GM23338 (cell line): ENCODE results near the gene CRYZL1. TPM values are rescaled to one million over a fixed set of nuclear protein-coding genes. Genes with fewer than 3 reads are reported as not detected.

Experiments used
- ATAC-seq: fragments of 200-7000 bp; cut with Tn5 transposase; 3 replicates; pipeline ENCODE4 v1.9.1; 2020
- DNase-seq: peaks from one replicate; pipeline ENCODE4 v3.0.0-alpha.2; 2015; ENCODE audit warnings: low spot score
- H2AFZ ChIP-seq: fragments of 200-600 bp; sonication (generic); 2 replicates; pipeline ENCODE4 v1.8.0; 2016; ENCODE audit warnings: antibody characterized with exemption, mild to moderate bottlenecking, moderate library complexity
- H3F3A ChIP-seq: fragments of 200-600 bp; sonication (generic); replicated peaks from 2 replicates; pipeline ENCODE4 v1.8.0; 2017; ENCODE audit warnings: antibody characterized with exemption, mixed run types, low read depth
- H3K27ac ChIP-seq: fragments of 200-600 bp; sonication (generic); 2 replicates; pipeline ENCODE4 v1.6.1; 2016; ENCODE audit warnings: low read depth
- H3K27me3 ChIP-seq: fragments of 200-600 bp; sonication (generic); 2 replicates; pipeline ENCODE4 v1.8.0; 2016; ENCODE audit warnings: mild to moderate bottlenecking, mixed run types, moderate library complexity; ENCODE audit not compliant: insufficient read depth
- H3K36me3 ChIP-seq: fragments of 200-600 bp; sonication (generic); 2 replicates; pipeline ENCODE4 v1.8.0; 2016; ENCODE audit warnings: mild to moderate bottlenecking; ENCODE audit not compliant: insufficient read depth
- H3K4me1 ChIP-seq: fragments of 200-600 bp; sonication (generic); 2 replicates; pipeline ENCODE4 v1.8.0; 2016; ENCODE audit warnings: mild to moderate bottlenecking, moderate library complexity; ENCODE audit not compliant: insufficient read depth
- H3K4me2 ChIP-seq: fragments of 200-600 bp; sonication (generic); 2 replicates; pipeline ENCODE4 v1.7.1; 2017; ENCODE audit warnings: mixed run types
- H3K4me3 ChIP-seq: fragments of 200-600 bp; sonication (generic); 2 replicates; pipeline ENCODE4 v1.6.1; 2016; ENCODE audit warnings: mixed run types
- H3K79me2 ChIP-seq: fragments of 200-600 bp; sonication (generic); replicated peaks from 2 replicates; pipeline ENCODE4 v1.8.0; 2017; ENCODE audit warnings: mild to moderate bottlenecking; ENCODE audit not compliant: insufficient read depth
- H3K9me2 ChIP-seq: fragments of 200-600 bp; sonication (generic); 2 replicates; pipeline ENCODE4 v1.8.0; 2017; ENCODE audit not compliant: insufficient read depth
- H4K20me1 ChIP-seq: fragments of 200-600 bp; sonication (generic); replicated peaks from 2 replicates; pipeline ENCODE4 v1.8.0; 2017; ENCODE audit warnings: mild to moderate bottlenecking; ENCODE audit not compliant: insufficient read depth
- H3K27ac Mint-ChIP-seq: 2 replicates; pipeline ENCODE4 v1.8.0; 2020; ENCODE audit warnings: inconsistent platforms, mild to moderate bottlenecking, moderate library complexity, mixed read lengths
- H3K27me3 Mint-ChIP-seq: 3 replicates; pipeline ENCODE4 v1.8.0; 2022; ENCODE audit warnings: low read depth, mild to moderate bottlenecking, moderate library complexity, mixed read lengths, inconsistent platforms; ENCODE audit not compliant: insufficient read depth, poor library complexity
- H3K36me3 Mint-ChIP-seq: 3 replicates; pipeline ENCODE4 v1.8.0; 2021; ENCODE audit warnings: low read depth, mild to moderate bottlenecking, inconsistent platforms, moderate library complexity, mixed read lengths
- H3K4me1 Mint-ChIP-seq: 3 replicates; pipeline ENCODE4 v1.8.0; 2020; ENCODE audit warnings: mild to moderate bottlenecking, inconsistent platforms, mixed read lengths
- H3K4me3 Mint-ChIP-seq: 3 replicates; pipeline ENCODE4 v1.8.0; 2021; ENCODE audit warnings: moderate library complexity, mild to moderate bottlenecking, inconsistent platforms, mixed read lengths
- H3K9me3 Mint-ChIP-seq: 3 replicates; pipeline ENCODE4 v1.8.0; 2020; ENCODE audit warnings: moderate library complexity, mild to moderate bottlenecking, inconsistent platforms, mixed read lengths
- CREB1 ChIP-seq: fragments of 250-450 bp; sonication (Bioruptor Pico); IDR thresholded peaks from 2 replicates; pipeline ENCODE4 v1.5.0; 2020; ENCODE audit warnings: low read depth, mild to moderate bottlenecking, moderate library complexity
- CTCF ChIP-seq, 2 experiments: fragments of 200-600 bp in 1 of 2; sonication (generic) in 1 of 2; conservative IDR thresholded peaks; 2 replicates each; pipeline versions ENCODE4 v1.5.1 to v1.6.1; 2016 to 2017; ENCODE audit warnings: antibody characterized with exemption in 2 of 2, low read depth in 2 of 2, mild to moderate bottlenecking in 2 of 2, moderate library complexity in 1 of 2
- ETS1 ChIP-seq: IDR thresholded peaks from 2 replicates; pipeline ENCODE4 v1.6.1; 2016; ENCODE audit warnings: antibody characterized with exemption
- EZH2 ChIP-seq: fragments of 200-600 bp; sonication (generic); IDR thresholded peaks from one replicate; pipeline ENCODE4 v1.8.0; 2017; ENCODE audit warnings: antibody characterized with exemption, mild to moderate bottlenecking, low read depth; ENCODE audit not compliant: unreplicated experiment
- EZH2phosphoT487 ChIP-seq: fragments of 200-600 bp; sonication (generic); IDR thresholded peaks from one replicate; pipeline ENCODE4 v1.8.1; 2018; ENCODE audit warnings: antibody characterized with exemption; ENCODE audit not compliant: unreplicated experiment
- JUNB ChIP-seq: IDR thresholded peaks from one replicate; pipeline ENCODE4 v1.6.1; 2016; ENCODE audit warnings: antibody characterized with exemption; ENCODE audit not compliant: unreplicated experiment
- NANOG ChIP-seq: IDR thresholded peaks from 2 replicates; pipeline ENCODE4 v1.6.1; 2016; ENCODE audit warnings: antibody characterized with exemption, borderline replicate concordance
- POLR2AphosphoS5 ChIP-seq: IDR thresholded peaks from 2 replicates; pipeline ENCODE4 v1.6.1; 2016; ENCODE audit warnings: antibody characterized with exemption, low read depth
- REST ChIP-seq: IDR thresholded peaks from one replicate; pipeline ENCODE4 v1.6.1; 2018; ENCODE audit warnings: antibody characterized with exemption; ENCODE audit not compliant: unreplicated experiment
- STAT1 ChIP-seq: IDR thresholded peaks from one replicate; pipeline ENCODE4 v1.6.1; 2016; ENCODE audit warnings: antibody characterized with exemption; ENCODE audit not compliant: unreplicated experiment
- ZNF114 ChIP-seq: fragments of 250-450 bp; sonication (Bioruptor Pico); IDR thresholded peaks from 2 replicates; pipeline ENCODE4 v1.5.0; 2020; ENCODE audit warnings: mild to moderate bottlenecking, moderate library complexity
- ZNF331 ChIP-seq: fragments of 250-450 bp; sonication (Bioruptor Pico); IDR thresholded peaks from 2 replicates; pipeline ENCODE4 v1.5.0; 2020; ENCODE audit warnings: low read depth, mild to moderate bottlenecking, moderate library complexity
- ZNF462 ChIP-seq: fragments of 250-450 bp; sonication (Bioruptor Pico); IDR thresholded peaks from 2 replicates; pipeline ENCODE4 v1.5.0; 2020; ENCODE audit warnings: mild to moderate bottlenecking, moderate library complexity
- polyA plus RNA-seq: library from polyadenylated mRNA; unstranded; fragments of >200 nt; fragmentation: Nextera tagmentation; extraction: Ambion mirVana; gene quantifications from 2 replicates; pipeline ENCODE4 v1.2.1, GENCODE V29; 2016
- total RNA-seq: library from RNA; depleted of rRNA; stranded (reverse); fragments of >200 nt; shearing (Covaris generic); gene quantifications from 2 replicates; pipeline ENCODE4 v1.2.3, GENCODE V29; 2014

CRYZL1 gene
- total and polyA plus RNA-seq, 2 experiments from 2014 or later = 23.8 to 40.5 TPM

GRCh38 chr21:33666153-33666552 lies 24.6 kb upstream of the CRYZL1 start:
- Histone ChIP-seq H4K20me1 (peaks cover 48% of the 10 kb centered on the region), H3F3A (no peaks in the 10 kb centered on the region), H3K9me2 (no peaks in the 10 kb centered on the region), H3K27ac (no peak overlapping the region), H3K4me3 (no peak overlapping the region), H3K27me3 (no peaks in the 10 kb centered on the region), H3K36me3 (no peaks in the 10 kb centered on the region), H3K4me2 (no peak overlapping the region), H3K4me1 (0 out of 2 replicates have a peak, but pooled peaks cover 5% of the 10 kb centered on the region), H3K79me2 (peaks cover 100% of the 10 kb centered on the region), H2AFZ (no peak overlapping the region)
- Mint-ChIP-seq H3K27me3 (peaks cover 1% of the 10 kb centered on the region), H3K4me3 (no peak overlapping the region), H3K36me3 (no peaks in the 10 kb centered on the region), H3K27ac (no peak overlapping the region), H3K4me1 (peaks cover 25% of the 10 kb centered on the region), H3K9me3 (no peaks in the 10 kb centered on the region)
- ATAC-seq = no peak
- TF ChIP-seq ZNF114 (CRISPR knock-in tag) (no peak), ETS1 (no peak), POLR2AphosphoS5 (no peak), CTCF (conservative IDR thresholded peaks at IDR 0.05; ENCODE audit: low read depth in 2 of 2) (no peak), NANOG (no peak), STAT1 (no peak), CREB1 (CRISPR knock-in tag) (no peak), REST (no peak), EZH2 (no peak), JUNB (no peak), ZNF462 (CRISPR knock-in tag) (no peak), ZNF331 (CRISPR knock-in tag) (no peak), EZH2phosphoT487 (no peak)
- DNase-seq = no peak
